Measurements from ENCODE around the gene TTC12. TPM values are rescaled to one million over a fixed set of nuclear protein-coding genes. Genes with fewer than 3 reads are reported as not detected.

Gene TTC12
- total RNA-seq, 1 donor from 2014 or later, result 11.1 TPM

DNA sequence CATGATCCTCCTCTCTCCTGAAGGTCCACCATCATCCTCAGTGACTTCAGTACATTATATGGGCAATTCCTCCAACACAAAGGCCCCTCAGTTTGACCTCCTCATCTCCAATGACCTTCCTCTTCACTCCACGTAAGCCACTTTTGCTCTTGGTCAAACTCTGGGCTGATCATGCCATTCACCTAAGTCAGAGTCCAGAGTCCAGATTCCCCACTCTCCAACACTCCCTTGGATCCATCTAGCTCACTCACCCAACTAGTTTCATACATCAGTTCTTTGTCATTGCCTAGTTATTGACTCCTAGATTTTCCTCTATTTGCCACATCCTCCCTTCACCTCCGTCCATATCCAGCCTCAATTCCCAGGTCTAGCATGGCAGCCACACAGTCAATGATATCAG lies 30.5 kb upstream of the TTC12 start:
- H3K9me3 Mint-ChIP-seq (ENCODE audit: unreplicated experiment), result no peaks in the 10 kb centered on the region
- H3K4me3 Mint-ChIP-seq (ENCODE audit: unreplicated experiment), result no peak overlapping the region
- TF ChIP-seq, protein P1, sequence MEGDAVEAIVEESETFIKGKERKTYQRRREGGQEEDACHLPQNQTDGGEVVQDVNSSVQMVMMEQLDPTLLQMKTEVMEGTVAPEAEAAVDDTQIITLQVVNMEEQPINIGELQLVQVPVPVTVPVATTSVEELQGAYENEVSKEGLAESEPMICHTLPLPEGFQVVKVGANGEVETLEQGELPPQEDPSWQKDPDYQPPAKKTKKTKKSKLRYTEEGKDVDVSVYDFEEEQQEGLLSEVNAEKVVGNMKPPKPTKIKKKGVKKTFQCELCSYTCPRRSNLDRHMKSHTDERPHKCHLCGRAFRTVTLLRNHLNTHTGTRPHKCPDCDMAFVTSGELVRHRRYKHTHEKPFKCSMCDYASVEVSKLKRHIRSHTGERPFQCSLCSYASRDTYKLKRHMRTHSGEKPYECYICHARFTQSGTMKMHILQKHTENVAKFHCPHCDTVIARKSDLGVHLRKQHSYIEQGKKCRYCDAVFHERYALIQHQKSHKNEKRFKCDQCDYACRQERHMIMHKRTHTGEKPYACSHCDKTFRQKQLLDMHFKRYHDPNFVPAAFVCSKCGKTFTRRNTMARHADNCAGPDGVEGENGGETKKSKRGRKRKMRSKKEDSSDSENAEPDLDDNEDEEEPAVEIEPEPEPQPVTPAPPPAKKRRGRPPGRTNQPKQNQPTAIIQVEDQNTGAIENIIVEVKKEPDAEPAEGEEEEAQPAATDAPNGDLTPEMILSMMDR (IDR thresholded peaks at IDR 0.05; ENCODE audit: unreplicated experiment), result no peak
- H3K27ac Mint-ChIP-seq (ENCODE audit: unreplicated experiment), result no peak overlapping the region
- DNase-seq (ENCODE audit: low spot score), result no peak
- H3K36me3 Mint-ChIP-seq (ENCODE audit: low read depth, unreplicated experiment), result no peaks in the 10 kb centered on the region
- H3K4me1 Mint-ChIP-seq (ENCODE audit: unreplicated experiment), result peaks cover 3% of the 10 kb centered on the region
- H3K27me3 Mint-ChIP-seq (ENCODE audit: unreplicated experiment), result no peaks in the 10 kb centered on the region

DNA sequence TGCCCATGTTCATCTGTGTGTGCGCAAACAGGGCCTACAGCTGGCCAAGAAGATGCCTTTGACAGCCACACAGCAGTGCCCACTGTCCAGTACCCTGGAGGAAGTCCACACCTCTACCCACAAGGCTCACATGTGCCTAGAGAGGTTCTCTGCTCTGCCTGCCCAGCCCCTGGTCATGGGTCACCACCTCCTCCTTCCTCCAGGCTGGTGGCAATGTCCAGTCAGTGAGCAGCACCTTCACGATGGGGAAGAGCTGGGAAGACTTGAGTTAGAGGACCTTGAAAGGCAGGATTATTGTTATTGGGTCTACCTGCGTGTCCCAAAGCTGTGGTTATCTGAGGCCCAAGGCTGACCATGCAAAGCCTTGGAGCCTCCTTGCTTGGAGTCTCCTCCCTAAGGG lies 28.4 kb upstream of the TTC12 start:
- no peaks in the 10 kb centered on the region for H3K36me3 Mint-ChIP-seq (ENCODE audit: low read depth, unreplicated experiment)
- DNase-seq (ENCODE audit: low spot score), result no peak
- H3K9me3 Mint-ChIP-seq (ENCODE audit: unreplicated experiment), result no peaks in the 10 kb centered on the region
- no peaks in the 10 kb centered on the region for H3K4me1 Mint-ChIP-seq (ENCODE audit: unreplicated experiment)
- H3K27me3 Mint-ChIP-seq (ENCODE audit: unreplicated experiment), result no peaks in the 10 kb centered on the region
- H3K27ac Mint-ChIP-seq (ENCODE audit: unreplicated experiment), result no peak overlapping the region
- H3K4me3 Mint-ChIP-seq (ENCODE audit: unreplicated experiment), result no peak overlapping the region
- TF ChIP-seq, protein P1 (IDR thresholded peaks at IDR 0.05; ENCODE audit: unreplicated experiment), result no peak

DNA sequence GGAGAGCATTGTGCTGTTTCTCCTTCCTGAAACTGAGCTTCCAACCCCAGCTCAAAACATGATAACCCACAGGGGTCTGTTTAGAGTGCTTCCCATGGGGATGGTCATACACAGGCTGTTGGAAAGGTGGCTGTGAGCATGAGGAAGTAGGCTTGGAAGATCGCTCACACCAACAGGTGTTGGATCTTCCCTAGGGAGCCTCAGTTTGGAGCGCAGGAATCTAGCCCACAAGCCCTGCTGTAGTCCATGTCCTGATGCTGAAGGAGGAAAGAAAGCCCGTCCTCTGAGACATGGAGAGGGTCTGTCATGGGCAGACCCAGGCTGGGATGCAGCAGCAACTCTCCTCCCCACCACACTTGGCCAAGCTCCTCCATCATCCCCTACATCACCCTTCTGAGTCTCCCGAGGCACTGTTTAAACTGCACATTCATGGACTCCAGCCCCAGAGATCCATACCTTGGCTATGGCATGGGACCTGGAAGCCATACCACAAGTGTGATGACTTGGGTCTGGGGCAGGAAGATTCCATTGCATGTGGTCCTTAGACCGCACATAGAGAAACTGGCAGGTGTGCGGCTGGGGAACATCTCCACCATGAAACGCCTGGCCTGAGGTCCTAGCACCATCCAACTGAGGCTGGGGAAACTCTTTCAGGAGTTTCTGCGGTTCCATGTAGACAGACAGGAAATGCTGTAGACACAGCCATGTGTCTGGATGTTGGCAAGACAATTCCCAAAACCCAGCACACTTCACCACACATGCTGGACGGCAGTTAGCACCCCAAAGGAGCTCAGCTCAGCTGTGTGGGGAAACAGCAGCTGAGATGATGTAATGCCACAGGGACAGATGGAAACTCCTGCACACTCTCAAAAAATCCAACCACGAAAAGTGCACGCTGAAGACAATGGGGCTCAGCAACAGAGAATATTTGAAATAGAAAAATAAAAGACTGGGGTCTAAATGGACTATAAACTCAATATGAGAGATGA lies 27.6 kb upstream of the TTC12 start:
- Mint-ChIP-seq H3K4me1 (ENCODE audit: unreplicated experiment) (no peaks in the 10 kb centered on the region), H3K36me3 (ENCODE audit: low read depth, unreplicated experiment) (no peaks in the 10 kb centered on the region), H3K9me3 (ENCODE audit: unreplicated experiment) (no peaks in the 10 kb centered on the region), H3K4me3 (ENCODE audit: unreplicated experiment) (no peak overlapping the region), H3K27me3 (ENCODE audit: unreplicated experiment) (no peaks in the 10 kb centered on the region), H3K27ac (ENCODE audit: unreplicated experiment) (no peak overlapping the region)
- DNase-seq (ENCODE audit: low spot score), result no peak
- TF ChIP-seq, protein P1 (IDR thresholded peaks at IDR 0.05; ENCODE audit: unreplicated experiment), result no peak

DNA sequence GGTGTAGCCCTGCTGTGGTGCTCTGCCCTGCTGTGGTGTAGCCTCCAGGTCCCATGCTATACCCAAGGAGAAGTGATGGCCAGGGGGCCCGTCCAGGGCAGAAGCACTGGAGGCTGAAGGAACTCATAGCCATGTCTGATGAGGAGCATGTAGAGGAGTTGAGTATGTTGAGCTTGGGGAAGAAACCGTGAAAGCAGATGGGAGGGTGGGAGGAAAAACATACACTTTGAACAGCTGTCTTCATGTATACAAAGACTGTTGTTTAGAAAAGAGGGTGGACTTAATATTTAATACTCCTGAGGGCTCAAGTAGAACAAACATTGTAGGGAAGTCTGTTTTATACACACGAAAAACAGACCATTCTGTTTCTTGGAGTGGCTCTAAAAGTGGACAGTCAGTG lies 26.6 kb upstream of the TTC12 start:
- H3K27me3 Mint-ChIP-seq (ENCODE audit: unreplicated experiment), result no peaks in the 10 kb centered on the region
- H3K36me3 Mint-ChIP-seq (ENCODE audit: low read depth, unreplicated experiment), result no peaks in the 10 kb centered on the region
- H3K27ac Mint-ChIP-seq (ENCODE audit: unreplicated experiment), result no peak overlapping the region
- DNase-seq (ENCODE audit: low spot score), result no peak
- no peak overlapping the region for H3K4me3 Mint-ChIP-seq (ENCODE audit: unreplicated experiment)
- H3K4me1 Mint-ChIP-seq (ENCODE audit: unreplicated experiment), result no peaks in the 10 kb centered on the region
- no peaks in the 10 kb centered on the region for H3K9me3 Mint-ChIP-seq (ENCODE audit: unreplicated experiment)
- TF ChIP-seq, protein P1 (IDR thresholded peaks at IDR 0.05; ENCODE audit: unreplicated experiment), result no peak

DNA sequence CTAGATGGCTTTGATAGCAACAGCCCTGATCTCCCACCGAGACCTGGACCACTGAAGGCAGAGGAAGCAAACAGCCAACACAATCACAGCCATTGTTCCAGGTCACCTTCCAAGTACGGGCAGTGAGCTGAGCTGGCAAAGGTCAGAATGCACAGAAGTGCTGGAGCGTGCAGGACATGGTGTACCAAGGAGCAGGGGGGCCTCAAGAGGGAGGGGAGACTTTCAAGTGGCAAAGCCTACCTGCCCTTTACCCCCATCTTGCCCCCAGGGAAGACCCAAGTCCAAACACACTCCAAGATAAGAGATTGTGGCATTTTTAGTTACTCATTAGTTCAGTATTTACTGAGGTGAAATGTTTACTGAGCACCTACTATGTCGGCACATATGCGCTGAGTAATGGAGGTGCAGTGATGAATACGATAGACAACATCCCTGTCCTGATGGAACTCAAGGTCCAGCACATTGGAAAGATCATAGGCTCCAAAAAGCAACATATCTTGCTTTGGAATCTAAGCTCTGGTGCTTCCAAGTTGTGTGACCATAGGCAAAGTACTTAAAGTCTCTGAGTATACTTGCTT lies 26.0 kb upstream of the TTC12 start:
- Mint-ChIP-seq H3K27ac (ENCODE audit: unreplicated experiment) (no peak overlapping the region), H3K4me1 (ENCODE audit: unreplicated experiment) (peaks cover under 1% of the 10 kb centered on the region), H3K36me3 (ENCODE audit: low read depth, unreplicated experiment) (no peaks in the 10 kb centered on the region), H3K27me3 (ENCODE audit: unreplicated experiment) (no peaks in the 10 kb centered on the region), H3K4me3 (ENCODE audit: unreplicated experiment) (no peak overlapping the region), H3K9me3 (ENCODE audit: unreplicated experiment) (no peaks in the 10 kb centered on the region)
- DNase-seq (ENCODE audit: low spot score), result no peak
- TF ChIP-seq, protein P1 (IDR thresholded peaks at IDR 0.05; ENCODE audit: unreplicated experiment), result no peak

Measured in endothelial cell (in vitro differentiated cells).